H4 (cell line): ENCODE results near the gene MDM4. TPM values are rescaled to one million over a fixed set of nuclear protein-coding genes. Genes with fewer than 3 reads are reported as not detected.

ENCODE experiments used
- total RNA-seq: library from RNA; depleted of rRNA; stranded (reverse); fragments of >200 nt; shearing (Covaris generic); gene quantifications from 2 replicates; pipeline ENCODE4 v1.2.3, GENCODE V29; 2014; rRNA removed

MDM4 gene
- total RNA-seq, 1 experiment from 2014 or later, result 5.9 TPM

Other genes starting within 250 kb of the MDM4 start
- 1.2 and 3.4 TPM in 2 replicates for gene PLEKHA6, start 156.5 kb upstream of the MDM4 start, total RNA-seq
- gene PPP1R15B, start 104.6 kb upstream of the MDM4 start, total RNA-seq, result 17.9 and 19.2 TPM in 2 replicates
- gene PIK3C2B, start 21.6 kb upstream of the MDM4 start, total RNA-seq, result 2.4 and 3.4 TPM in 2 replicates
- gene LRRN2, start 169.3 kb downstream of the MDM4 start, total RNA-seq, result 0.16 and 1.1 TPM in 2 replicates